Measurements from ENCODE around the gene CYB561D2. TPM values are rescaled to one million over a fixed set of nuclear protein-coding genes. Genes with fewer than 3 reads are reported as not detected.

The CYB561D2 gene
- total and polyA plus RNA-seq, 5 donors: 8.5 to 11.1 (median 10.8) TPM

GRCh38 chr3:50355829-50356552, 5.3 kb downstream of the CYB561D2 start:
- intact Hi-C loops (cut with DNase I): no loop called here
- H3K4me3 ChIP-seq (ENCODE audit: low read length): no peak overlapping the region
- 47% methylated on average over 5 of the region's 5 CpGs for WGBS
- ATAC-seq: no peak
- H3K27ac ChIP-seq (ENCODE audit: low read length): peak overlapping the region; percentile 15
- peaks cover 28% of the 10 kb centered on the region for H3K4me1 ChIP-seq (ENCODE audit: control insufficient read depth, insufficient read depth, low read length)
- H3K9me3 ChIP-seq (ENCODE audit: control insufficient read depth, low read length): no peaks in the 10 kb centered on the region
- DNase-seq: no peak
- no peaks in the 10 kb centered on the region for H3K27me3 ChIP-seq (ENCODE audit: control insufficient read depth, insufficient read depth)

GRCh38 chr3:50356553-50356952, 5.9 kb downstream of the CYB561D2 start:
- 29% methylated on average over 5 of the region's 5 CpGs for WGBS
- Histone ChIP-seq H3K27ac (ENCODE audit: low read length) (peak overlapping the region; percentile 42), H3K9me3 (ENCODE audit: control insufficient read depth, low read length) (no peaks in the 10 kb centered on the region), H3K4me1 (ENCODE audit: control insufficient read depth, insufficient read depth, low read length) (peaks cover 24% of the 10 kb centered on the region), H3K27me3 (ENCODE audit: control insufficient read depth, insufficient read depth) (no peaks in the 10 kb centered on the region), H3K4me3 (ENCODE audit: low read length) (peak overlapping the region; percentile 67)
- ATAC-seq: peak; percentile 24 to 48
- intact Hi-C loops (cut with DNase I): no loop called here
- DNase-seq: peak in 2 of 3 donors; percentile 68 to 78

GRCh38 chr3:50357481-50357880, 6.8 kb downstream of the CYB561D2 start:
- 51% methylated on average over 1 of the region's 1 CpG for WGBS
- ATAC-seq (no peak), DNase-seq (no peak)
- H3K27ac ChIP-seq (ENCODE audit: low read length): peak overlapping the region; percentile 6
- no peaks in the 10 kb centered on the region for H3K9me3 ChIP-seq (ENCODE audit: control insufficient read depth, low read length)
- peaks cover 24% of the 10 kb centered on the region for H3K4me1 ChIP-seq (ENCODE audit: control insufficient read depth, insufficient read depth, low read length)
- H3K27me3 ChIP-seq (ENCODE audit: control insufficient read depth, insufficient read depth): no peaks in the 10 kb centered on the region
- H3K4me3 ChIP-seq (ENCODE audit: low read length): peak overlapping the region; percentile 67
- intact Hi-C loops (cut with DNase I): no loop called here

- no peaks in the 10 kb centered on the region for H3K9me3 ChIP-seq (ENCODE audit: control insufficient read depth, low read length)
- ATAC-seq (no peak), DNase-seq (no peak)
- H3K4me3 ChIP-seq (ENCODE audit: low read length): peak overlapping the region; percentile 67
- H3K27me3 ChIP-seq (ENCODE audit: control insufficient read depth, insufficient read depth): no peaks in the 10 kb centered on the region
- peaks cover 24% of the 10 kb centered on the region for H3K4me1 ChIP-seq (ENCODE audit: control insufficient read depth, insufficient read depth, low read length)
- intact Hi-C loops (cut with DNase I): no loop called here
- peak overlapping the region; percentile 88 for H3K27ac ChIP-seq (ENCODE audit: low read length)
- WGBS: 41% methylated on average over 24 of the region's 24 CpGs
Observed at GRCh38 chr3:50358355-50358910, 7.8 kb downstream of the CYB561D2 start.

- ATAC-seq: peak; percentile 96 to 97
- Histone ChIP-seq H3K4me1 (ENCODE audit: control insufficient read depth, insufficient read depth, low read length) (peaks cover 24% of the 10 kb centered on the region), H3K9me3 (ENCODE audit: control insufficient read depth, low read length) (no peaks in the 10 kb centered on the region), H3K27ac (ENCODE audit: low read length) (peak within 1 kb of the TSS; percentile 88), H3K4me3 (ENCODE audit: low read length) (peak within 1 kb of the TSS; percentile 67), H3K27me3 (ENCODE audit: control insufficient read depth, insufficient read depth) (no peaks in the 10 kb centered on the region)
- WGBS: under 1% methylated on average over 64 of the region's 64 CpGs
- intact Hi-C loops (cut with DNase I): no loop called here
- peak; percentile 97 to 98 (median 97) for DNase-seq
Observed at GRCh38 chr3:50358911-50359759, 8.5 kb downstream of the CYB561D2 start, which contains the start of gene TMEM115. TSS of gene TMEM115 (minus strand) at chr3:50359521. CDS start at chr3:50359063, 458 bp downstream.

- WGBS: 19% methylated on average over 8 of the region's 8 CpGs
- H3K9me3 ChIP-seq (ENCODE audit: control insufficient read depth, low read length): no peaks in the 10 kb centered on the region
- ATAC-seq (no peak), DNase-seq (no peak)
- no peak overlapping the region for H3K27ac ChIP-seq (ENCODE audit: low read length)
- no peaks in the 10 kb centered on the region for H3K27me3 ChIP-seq (ENCODE audit: control insufficient read depth, insufficient read depth)
- intact Hi-C loops (cut with DNase I): no loop called here
- peaks cover 24% of the 10 kb centered on the region for H3K4me1 ChIP-seq (ENCODE audit: control insufficient read depth, insufficient read depth, low read length)
- no peak overlapping the region for H3K4me3 ChIP-seq (ENCODE audit: low read length)
Observed at GRCh38 chr3:50359760-50360110, 9.1 kb downstream of the CYB561D2 start.

- Histone ChIP-seq H3K27ac (ENCODE audit: low read length) (no peak overlapping the region), H3K4me3 (ENCODE audit: low read length) (peak overlapping the region; percentile 33), H3K9me3 (ENCODE audit: control insufficient read depth, low read length) (no peaks in the 10 kb centered on the region), H3K4me1 (ENCODE audit: control insufficient read depth, insufficient read depth, low read length) (no peaks in the 10 kb centered on the region), H3K27me3 (ENCODE audit: control insufficient read depth, insufficient read depth) (no peaks in the 10 kb centered on the region)
- 23% methylated on average over 45 of the region's 48 CpGs for WGBS
- peak in 1 of 3 donors; percentile 72 for DNase-seq
- ATAC-seq: peak; percentile 37 to 45
- intact Hi-C loops (cut with DNase I): no loop called here
Observed at GRCh38 chr3:50364573-50365079, 14.0 kb downstream of the CYB561D2 start.

GRCh38 chr3:50365080-50365841, 14.6 kb downstream of the CYB561D2 start:
- no peaks in the 10 kb centered on the region for H3K27me3 ChIP-seq (ENCODE audit: control insufficient read depth, insufficient read depth)

GRCh38 chr3:50365842-50366220, 15.2 kb downstream of the CYB561D2 start:
- intact Hi-C loops (cut with DNase I): no loop called here
- DNase-seq: no peak

More at GRCh38 chr3:50365080-50365841, 14.6 kb downstream of the CYB561D2 start:
- peak; percentile 85 to 94 (median 93) for DNase-seq
- Histone ChIP-seq H3K4me3 (ENCODE audit: low read length) (peak overlapping the region; percentile 33), H3K27ac (ENCODE audit: low read length) (no peak overlapping the region), H3K9me3 (ENCODE audit: control insufficient read depth, low read length) (no peaks in the 10 kb centered on the region), H3K4me1 (ENCODE audit: control insufficient read depth, insufficient read depth, low read length) (no peaks in the 10 kb centered on the region)
- intact Hi-C loops (cut with DNase I): no loop called here
- ATAC-seq: peak; percentile 86 to 88
- WGBS: 21% methylated on average over 53 of the region's 53 CpGs

GRCh38 chr3:50369012-50369670, 18.5 kb downstream of the CYB561D2 start:
- ATAC-seq: no peak
- no peak overlapping the region for H3K27ac ChIP-seq (ENCODE audit: low read length)
- intact Hi-C loops (cut with DNase I): no loop called here
- no peaks in the 10 kb centered on the region for H3K27me3 ChIP-seq (ENCODE audit: control insufficient read depth, insufficient read depth)
- H3K9me3 ChIP-seq (ENCODE audit: control insufficient read depth, low read length): no peaks in the 10 kb centered on the region
- H3K4me3 ChIP-seq (ENCODE audit: low read length): no peak overlapping the region
- H3K4me1 ChIP-seq (ENCODE audit: control insufficient read depth, insufficient read depth, low read length): no peaks in the 10 kb centered on the region
- WGBS: 77% methylated on average over 9 of the region's 9 CpGs
- no peak for DNase-seq

More at GRCh38 chr3:50365842-50366220, 15.2 kb downstream of the CYB561D2 start:
- ATAC-seq: no peak
- Histone ChIP-seq H3K27ac (ENCODE audit: low read length) (no peak overlapping the region), H3K4me1 (ENCODE audit: control insufficient read depth, insufficient read depth, low read length) (no peaks in the 10 kb centered on the region), H3K4me3 (ENCODE audit: low read length) (no peak overlapping the region), H3K27me3 (ENCODE audit: control insufficient read depth, insufficient read depth) (no peaks in the 10 kb centered on the region), H3K9me3 (ENCODE audit: control insufficient read depth, low read length) (no peaks in the 10 kb centered on the region)
- WGBS: 86% methylated on average over 5 of the region's 5 CpGs
